Fibroblast of skin of back (primary cell): ENCODE data around the gene ASB18.

ENCODE experiments used
- DNase-seq: peaks from one replicate; pipeline ENCODE4 v3.0.0-alpha.2; 2013

The ASB18 gene

DNA sequence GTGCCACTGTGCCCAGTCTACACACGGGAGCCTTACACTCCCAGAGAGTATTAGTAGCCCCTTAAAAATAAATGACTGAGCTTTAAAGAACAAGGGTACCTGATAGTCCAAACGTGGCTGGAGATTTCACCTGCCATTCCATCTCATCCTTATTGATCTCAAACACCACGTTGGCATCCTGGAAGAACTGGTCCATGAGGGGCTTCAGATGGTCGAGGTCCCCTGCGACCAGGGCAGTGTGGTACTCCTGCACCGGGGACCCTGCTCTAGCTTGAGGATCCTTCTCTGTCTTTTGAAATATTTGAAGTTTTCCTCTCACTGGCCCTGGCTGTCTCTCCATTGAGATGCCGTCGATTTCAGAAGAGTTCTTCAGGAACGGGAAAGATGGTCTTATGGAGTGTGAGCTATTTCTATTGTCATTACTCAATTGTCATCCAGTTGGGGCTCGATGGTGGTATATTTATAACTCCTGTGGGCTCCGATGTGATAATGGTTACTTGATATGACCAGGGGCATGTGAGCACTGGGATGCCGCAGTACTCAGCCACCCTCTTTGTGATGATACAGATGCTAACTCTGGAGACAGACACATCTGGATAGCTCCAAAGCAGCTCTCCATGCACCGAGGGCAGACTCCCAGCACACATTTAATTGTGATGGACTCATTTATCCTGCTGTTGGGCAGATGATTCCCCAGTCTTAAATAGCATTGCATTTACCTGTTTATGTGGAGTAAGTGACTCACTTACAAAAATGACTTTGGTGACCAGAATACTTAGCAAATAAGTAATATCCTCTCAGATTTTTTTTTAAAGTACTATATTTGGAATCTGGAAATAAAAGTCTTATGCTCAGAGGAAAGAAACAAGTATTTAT is 22.8 kb downstream of the ASB18 start:
- DNase-seq, result peak; percentile 27

DNA sequence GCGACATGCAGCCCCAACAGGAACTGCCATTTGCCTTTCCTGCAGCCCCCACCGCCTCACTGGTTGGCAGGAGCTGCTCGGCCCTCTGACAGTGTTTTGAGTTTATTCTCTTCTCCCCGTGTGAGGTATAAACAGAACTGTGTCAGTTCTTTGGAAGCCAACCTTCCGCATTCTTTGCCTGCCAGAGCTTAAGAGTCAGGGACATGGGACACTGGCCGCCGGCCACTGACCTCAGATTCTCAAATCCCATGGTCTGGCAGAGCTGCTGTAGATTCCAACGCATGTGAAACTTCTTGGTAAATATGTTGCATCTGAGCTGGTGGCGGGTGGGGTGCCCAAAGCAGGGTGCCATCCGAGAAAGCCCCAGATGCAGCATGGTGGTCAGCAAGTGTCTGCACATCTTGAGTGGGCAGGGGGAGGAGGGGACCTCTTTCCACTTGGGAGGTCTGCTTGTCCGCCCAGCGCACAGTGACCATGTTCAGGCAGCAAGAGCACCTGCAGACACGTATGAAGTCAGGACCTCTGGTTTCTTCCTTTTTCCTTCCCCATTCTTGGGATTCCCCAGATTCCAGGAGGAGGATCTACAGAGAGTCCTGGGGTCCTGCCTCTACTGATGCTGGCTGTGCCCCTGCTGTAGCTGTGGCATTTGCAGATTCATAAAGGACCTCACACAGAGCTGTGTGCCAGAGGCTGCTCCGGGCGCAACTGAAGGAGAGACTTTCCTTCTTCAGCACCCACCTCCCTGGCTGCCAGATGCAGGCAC is 23.8 kb downstream of the ASB18 start:
- DNase-seq, result peak; percentile 81

DNA sequence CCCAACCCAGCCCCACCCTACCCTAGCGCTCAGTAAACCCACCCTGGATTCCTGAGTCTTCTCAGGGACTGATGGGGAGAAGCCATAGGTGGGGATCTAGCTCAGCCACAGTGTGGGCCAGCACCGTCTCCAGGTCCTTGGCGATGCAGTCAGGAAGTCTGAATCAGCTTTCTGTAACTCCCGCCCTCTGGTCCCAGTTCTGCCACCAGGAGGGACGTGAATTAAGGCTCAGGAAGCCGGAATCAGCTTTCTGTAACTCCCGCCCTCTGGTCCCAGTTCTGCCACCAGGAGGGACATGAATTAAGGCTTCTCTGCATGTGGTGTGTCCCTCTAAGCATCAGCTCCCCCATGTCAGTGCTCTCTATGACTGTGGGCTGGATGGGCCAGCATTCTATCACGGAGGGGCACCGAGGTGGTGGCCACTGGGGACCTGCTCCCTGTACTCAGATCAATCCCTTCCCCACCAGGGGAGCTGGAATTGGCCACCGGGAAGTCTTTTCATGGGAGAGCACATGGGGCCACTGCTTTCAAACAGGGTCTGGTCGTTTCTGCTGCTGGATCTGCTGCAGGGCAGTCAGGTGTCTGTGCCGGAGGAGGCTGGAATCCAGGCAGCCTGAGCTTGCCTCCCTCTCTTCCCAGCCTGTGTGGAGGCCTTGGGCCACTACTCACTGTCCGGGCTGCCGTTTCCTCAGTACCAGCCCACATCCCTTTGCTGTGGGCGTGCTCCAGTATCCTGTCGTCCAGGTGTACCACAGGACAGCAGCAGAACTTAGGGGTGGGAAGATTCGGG is 24.7 kb downstream of the ASB18 start:
- DNase-seq, result no peak

DNA sequence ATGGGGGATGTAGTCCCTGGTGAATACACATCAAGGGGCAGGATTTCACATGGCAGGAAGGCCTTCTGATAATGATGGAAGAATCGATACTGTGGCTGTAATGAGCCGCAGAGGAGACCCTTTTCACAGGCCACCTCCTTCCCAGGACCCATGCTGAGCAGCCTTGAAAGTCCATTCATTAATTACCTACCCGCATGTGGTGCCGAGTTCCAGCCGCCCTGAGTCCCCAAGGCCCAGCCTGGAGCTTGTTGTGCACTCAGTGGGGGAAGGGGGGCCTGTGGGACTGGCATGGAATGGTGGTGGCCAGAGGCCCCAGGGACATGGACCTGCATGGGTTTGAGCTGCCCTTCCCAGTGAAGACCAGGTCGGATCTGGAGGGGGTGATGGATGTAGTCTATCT is 25.5 kb downstream of the ASB18 start:
- DNase-seq, result no peak

DNA sequence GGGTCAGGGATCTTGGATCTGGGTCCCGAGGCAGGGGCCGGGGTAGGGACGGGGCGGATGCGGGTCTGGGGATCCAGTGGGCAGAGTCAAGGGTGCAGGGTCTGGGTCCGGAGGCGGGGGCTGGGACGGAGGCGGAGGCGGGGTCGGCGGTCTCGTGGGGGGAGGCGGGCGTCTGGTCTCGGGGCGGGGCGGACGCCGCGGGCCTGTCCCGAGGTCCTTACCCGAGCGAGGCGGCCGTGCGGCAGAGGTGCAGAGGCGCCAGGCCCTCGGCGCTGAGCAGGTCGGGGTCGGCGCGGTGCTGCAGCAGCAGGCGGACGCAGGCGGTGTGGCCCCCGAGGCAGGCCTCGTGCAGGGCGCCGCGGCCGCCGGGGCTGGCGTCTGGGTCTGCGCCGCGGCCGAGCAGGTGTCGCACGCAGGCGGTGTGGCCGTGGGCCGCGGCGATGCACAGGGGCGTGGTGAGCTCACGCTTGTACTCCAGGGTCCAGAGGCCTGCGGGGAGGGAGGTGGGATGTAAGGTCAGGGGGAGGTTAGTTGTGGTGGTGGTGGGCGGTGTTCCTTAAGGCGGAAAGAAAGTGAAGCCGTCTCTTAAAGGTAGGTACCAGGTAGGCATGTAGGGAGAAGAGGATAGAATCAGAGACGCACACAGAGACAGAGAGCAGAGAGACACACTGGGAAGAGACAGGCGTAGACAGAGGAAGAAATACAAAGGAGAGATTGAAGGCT is 26.6 kb downstream of the ASB18 start:
- DNase-seq, result no peak

DNA sequence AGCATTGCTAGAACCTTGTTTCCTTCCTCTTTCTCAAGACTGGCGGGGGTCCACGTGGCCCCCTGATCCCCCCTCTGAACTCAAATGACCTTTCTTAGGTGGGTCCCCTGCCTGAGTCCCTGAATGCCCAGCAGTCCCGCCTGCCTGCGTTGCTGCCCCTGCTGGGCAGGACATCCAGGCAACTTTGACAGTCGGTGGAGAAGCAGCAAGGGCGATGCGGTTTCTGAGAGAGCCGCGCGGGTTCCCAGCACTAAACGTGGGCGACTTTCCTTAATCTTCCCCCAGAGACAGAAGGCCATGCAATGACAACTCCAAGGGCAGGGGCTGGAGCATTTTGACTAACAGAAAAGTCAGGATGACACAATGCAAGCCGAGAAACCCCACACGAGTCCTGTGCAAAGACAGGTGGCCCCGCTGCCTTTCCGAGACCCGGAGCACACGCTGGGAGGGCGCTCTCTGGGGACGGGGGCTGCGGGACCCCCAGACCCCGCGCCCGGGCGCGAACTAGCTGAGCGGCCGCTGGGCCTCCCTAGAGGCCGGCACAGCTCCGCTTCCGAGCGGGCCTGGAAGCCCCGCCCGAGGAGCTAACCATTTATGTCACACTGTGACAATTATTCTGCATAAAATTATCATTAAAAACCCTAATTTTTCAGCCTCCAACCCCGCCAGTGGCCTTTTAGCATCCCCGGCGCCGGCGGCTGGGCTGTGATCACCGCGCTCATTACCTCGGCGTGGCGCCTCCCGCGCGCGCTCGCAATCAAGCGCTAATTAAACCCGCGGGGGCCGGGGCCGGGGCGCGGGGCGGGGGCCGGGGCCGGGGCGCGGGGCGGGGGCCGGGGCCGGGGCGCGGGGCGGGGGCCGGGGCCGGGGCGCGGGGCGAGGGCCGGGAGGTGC is 27.4 kb downstream of the ASB18 start:
- DNase-seq, result peak; percentile 7

DNA sequence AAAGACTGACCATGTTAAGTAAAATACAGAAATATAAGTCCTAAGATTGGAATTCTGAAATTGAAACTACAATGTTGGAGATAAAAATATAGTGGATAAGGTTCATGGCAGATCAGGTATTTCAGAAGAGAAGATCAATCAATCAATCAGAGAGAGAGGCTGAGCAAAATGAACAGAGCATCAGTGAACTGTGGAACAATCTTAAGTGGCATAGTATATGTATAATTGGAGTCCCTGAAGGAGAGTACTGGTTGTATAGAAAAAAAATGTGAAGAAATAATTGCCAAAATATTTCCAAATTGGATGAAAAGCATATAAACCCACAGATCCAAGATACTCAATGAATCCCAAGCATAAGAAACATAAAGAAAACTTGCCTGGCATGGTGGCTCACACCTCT is 35.0 kb downstream of the ASB18 start:
- no peak for DNase-seq

DNA sequence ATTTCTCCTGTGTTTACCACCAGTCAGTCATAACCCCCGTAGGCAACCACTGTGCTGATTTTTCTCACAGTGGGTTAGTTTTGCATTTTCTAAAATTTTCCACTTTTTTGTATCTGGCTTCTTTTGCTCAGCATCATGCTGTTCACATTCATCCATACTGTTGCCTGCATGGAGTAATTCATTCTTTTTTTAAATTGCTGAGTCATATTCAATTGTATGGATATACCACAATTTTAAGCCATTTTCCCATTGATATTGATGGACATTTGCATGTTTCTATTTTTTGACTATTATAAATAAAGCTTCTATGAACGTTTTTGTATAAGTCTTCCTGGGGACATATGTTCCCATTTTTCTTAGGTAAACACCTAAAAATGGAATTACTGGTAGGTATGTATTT is 40.5 kb downstream of the ASB18 start:
- DNase-seq, result no peak

DNA sequence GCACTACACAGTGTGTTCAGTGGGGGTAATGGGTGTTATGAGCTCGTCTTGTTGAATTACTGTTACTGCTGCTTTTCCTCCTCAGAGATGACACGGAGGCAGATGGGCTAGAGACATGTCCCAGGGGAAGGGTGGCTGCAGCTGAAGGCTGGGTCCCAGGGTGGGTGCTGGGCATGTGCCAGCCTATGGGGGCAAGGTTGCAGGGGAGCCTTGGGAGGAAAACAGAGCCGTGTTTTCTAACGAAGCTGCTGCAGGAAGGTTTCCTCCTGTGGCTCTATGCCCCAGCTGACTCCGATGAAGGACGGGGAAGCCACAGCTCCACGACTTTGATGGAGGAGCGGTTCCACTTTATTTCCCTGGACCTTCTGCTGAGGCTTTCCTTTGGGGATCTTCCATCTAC is 42.4 kb downstream of the ASB18 start:
- DNase-seq, result no peak

DNA sequence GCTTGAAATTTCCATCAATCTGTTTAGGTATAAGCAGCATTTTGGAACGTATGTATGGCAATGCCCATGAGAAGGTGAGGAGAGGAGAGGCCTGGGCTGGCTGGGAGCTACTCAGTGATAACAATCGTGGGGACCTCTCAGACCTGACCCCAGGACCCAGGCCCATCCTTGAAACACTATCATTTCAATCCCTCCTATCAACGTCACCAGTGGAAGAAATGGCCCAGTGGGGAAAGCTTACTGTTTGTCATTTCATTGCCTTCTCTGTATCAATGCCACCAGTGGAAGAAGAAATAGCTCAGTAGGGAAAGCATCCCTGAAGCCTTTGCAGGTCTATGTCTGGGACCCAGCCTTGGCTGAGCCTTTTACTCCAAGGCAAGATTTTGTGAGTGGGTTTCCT is 44.8 kb downstream of the ASB18 start:
- DNase-seq, result no peak

DNA sequence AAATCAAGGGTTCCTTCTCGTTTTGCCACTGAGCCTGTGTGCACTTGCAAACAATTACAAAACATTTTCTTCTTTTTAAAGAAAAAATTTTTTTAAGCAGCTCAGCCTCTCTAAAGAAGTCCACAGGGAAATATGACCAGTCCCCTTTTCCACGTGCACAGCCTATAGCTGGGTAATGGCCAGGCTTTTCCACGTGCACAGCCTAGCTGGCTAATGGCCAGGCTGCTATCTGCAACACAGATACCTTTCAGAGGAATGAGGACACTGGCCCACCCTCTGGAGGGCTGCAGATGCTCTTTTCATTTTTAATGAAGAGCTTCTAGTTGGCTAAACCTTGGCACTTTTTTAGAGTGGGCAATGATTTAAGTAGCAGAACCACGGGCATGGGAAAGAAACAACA is 46.3 kb downstream of the ASB18 start:
- DNase-seq, result no peak

DNA sequence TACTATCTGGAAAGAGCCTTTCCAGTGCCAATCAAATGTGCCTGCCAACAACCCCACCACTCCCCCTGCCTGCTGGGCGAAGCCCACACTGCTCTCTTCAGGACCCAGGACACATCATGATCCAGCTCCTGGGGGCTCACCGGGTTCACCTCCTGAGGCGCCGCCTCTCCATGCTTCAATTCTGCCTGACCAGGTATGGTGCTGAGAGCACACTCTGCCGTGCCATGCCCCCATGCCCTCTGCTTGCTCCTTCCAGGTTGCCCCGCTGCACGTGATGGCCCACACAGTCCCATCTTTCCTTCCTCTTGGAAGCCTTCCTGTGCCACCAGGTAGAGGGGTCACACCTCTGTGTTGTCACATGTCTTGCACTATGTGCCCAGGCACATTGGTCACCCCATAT is 47.5 kb downstream of the ASB18 start:
- no peak for DNase-seq

DNA sequence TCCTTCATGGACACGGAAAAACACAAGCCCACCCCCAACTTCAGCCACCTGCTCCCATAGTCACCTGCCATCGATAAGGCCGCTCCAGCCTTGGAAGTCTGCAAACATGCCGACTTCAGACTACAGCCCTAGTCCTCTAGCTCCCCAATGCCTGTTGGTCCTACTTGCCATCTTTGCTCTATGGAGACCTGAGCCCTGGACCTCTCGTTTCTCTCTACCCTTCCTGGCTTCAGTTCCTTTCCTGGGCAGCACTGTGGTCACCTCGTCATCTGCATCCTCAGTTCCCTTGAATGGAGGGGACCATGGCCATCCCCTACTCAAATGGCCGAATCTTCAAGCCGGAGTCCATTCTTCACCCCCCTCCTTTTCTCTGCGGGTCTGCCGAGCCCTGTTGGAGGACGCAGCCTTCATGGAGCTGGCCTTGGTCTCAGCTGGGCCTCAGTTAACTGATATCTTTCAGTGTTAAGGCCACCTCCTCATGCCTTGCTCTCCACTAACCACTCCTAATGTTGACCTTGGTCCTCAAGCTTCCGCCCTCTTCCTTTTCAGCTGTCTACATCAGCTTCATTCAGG is 48.4 kb downstream of the ASB18 start:
- DNase-seq, result no peak

DNA sequence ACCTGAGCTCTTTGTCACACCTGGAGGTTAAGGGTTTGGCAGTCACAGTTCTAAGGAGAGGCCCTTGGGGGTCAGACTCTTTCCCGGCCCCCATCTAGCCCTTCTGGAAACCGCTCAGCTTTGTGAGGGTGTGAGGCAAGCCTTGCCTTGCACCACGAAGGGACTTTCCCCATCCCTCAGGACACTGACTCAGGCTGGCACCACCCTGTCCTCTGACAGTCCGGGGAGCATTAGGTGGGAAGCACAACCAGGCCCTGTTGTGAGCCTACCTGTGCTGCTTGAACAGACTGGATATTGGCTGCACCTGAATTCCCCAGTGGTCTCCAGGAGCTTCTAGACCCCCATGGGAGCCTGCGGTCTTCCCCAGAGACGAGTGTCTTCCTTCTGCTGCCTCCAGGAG is 49.0 kb downstream of the ASB18 start:
- no peak for DNase-seq

DNA sequence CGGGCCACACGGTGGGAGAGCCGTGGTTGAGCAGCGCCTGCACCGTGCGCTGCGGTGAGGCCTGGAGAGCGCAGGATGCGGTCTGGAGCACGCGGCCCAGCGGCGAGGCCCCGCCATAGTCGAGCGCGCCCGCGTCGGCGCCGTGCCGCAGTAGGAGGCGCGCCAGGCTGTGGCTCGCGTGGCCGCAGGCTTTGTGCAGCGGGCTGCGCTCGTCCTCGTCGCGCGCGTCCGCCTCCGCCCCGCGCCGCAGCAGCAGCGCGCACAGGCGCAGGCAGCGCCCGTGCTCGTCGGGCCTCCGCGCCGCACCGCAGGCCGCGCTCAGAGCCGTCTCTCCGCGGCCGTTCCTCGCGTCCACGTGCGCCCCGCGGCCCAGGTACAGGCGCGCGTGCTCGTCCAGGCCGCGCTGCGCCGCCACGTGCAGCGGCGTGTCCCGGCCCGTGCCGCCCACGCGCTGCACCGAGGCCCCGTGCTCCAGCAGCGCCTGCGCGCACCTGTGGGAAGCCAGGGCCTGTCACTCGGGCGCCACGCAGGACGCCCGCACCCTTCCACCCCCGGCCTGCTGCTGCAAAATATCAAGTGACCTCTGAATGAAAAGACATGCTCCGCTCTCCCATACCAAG is 49.7 kb downstream of the ASB18 start:
- no peak for DNase-seq

DNA sequence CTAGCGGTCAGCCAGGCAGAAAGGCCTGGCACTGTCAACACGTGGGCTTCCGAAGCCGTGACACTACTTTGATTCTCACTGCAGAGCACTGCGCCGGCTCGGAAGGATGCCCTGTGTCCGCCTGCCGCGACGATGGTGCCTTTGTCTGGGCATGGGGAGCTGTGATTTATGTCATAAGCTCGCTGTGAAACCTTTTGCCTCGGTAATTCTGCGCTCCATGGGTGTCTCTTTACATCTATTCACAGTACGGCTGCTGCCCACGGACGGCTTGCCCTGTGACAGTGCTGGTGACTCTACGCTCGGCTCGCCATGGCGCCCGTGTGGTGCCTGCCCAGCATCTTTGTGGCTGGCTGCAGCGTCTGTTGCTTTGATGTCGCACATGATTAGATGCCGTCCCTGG is 52.9 kb downstream of the ASB18 start:
- DNase-seq, result no peak

DNA sequence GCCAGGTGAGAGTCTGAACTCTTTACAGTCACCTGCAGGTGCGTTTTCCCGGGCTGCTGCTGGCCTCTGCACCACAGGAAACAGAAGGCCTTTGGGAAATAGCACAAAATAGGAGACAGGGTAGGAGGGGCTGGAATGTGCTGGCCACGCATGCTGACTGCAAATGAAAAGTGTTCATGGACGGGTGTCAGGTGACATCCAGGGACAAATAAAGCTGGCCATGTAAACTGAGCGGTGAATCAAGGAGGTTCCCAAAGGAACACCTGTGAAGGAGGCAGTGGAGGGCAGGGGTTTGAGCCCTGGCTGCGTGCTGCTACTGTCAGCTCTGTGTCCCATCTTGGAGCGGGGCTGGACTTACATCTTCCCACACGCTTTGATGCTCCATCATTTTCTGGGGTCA is 53.7 kb downstream of the ASB18 start:
- DNase-seq, result no peak

DNA sequence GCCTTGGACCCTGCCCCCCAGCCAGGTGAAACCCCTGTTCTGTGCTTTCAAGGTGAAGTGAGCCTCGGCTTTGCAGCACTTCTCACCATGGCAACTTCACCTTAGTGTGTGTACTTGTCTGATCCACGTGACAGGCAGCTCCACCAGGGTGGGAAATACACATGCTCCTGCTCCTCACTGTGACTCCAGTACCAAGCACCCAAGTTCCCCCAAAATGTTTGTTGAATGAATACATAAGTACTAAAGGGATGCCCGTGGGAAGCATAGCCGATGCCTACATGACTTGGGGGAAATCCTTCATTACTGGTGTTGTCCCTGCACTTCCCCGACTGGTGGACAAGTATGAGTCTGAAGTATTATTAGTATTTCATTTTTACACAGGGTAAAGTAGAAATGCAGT is 54.2 kb downstream of the ASB18 start:
- no peak for DNase-seq

DNA sequence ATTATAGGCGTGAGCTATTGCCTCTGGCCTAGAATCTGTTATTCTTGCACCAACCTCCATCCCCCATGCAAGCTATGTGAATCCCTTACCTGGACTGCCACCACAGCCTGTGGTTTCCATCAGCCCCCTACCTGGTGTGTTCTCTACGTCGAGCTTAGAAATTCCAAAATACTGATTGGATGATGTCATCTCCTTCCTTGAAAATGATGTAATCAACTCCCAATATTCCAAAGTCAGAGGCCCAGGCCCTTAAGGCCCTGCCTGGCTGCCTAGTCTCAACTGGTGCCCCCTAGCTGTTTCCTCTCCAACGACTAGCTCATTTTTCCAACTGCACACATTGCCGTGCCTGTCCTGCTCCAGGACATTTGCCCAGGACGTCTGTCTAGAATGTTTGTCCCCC is 54.7 kb downstream of the ASB18 start:
- peak; percentile 43 for DNase-seq
